HepG2 (cell line): ENCODE measurements around the gene ESPNL. TPM values are rescaled to one million over a fixed set of nuclear protein-coding genes. Genes with fewer than 3 reads are reported as not detected.
A peak's percentile ranks its signal among the peaks of the same experiment; 100 is the strongest.

Experiments used
- ARNT2 ChIP-seq: sonication (generic); formaldehyde crosslinking; IDR thresholded peaks from 2 replicates; pipeline ENCODE4 v1.8.0; 2022; ENCODE audit warnings: mild to moderate bottlenecking, low read depth, missing genetic modification reagents, moderate library complexity
- BORCS8-MEF2B ChIP-seq: sonication (generic); formaldehyde crosslinking; IDR thresholded peaks from 2 replicates; pipeline ENCODE4 v1.8.0; 2022; ENCODE audit warnings: mild to moderate bottlenecking, missing genetic modification reagents
- PHF8 ChIP-seq: sonication (generic); formaldehyde crosslinking; IDR thresholded peaks from 2 replicates; pipeline ENCODE4 v1.5.0; 2020; ENCODE audit warnings: missing genetic modification reagents
- SP5 ChIP-seq: IDR thresholded peaks from 2 replicates; pipeline ENCODE4 v1.6.1; 2016; ENCODE audit warnings: low read depth, borderline replicate concordance
- TMF1 ChIP-seq: sonication (generic); formaldehyde crosslinking; IDR thresholded peaks from 2 replicates; pipeline ENCODE4 v1.8.1; 2022; ENCODE audit warnings: low read depth, missing genetic modification reagents
- TOPORS ChIP-seq: sonication (generic); formaldehyde crosslinking; IDR thresholded peaks from 2 replicates; pipeline ENCODE4 v1.8.0; 2023; ENCODE audit warnings: mild to moderate bottlenecking, missing genetic modification reagents
- ZFX ChIP-seq: sonication (generic); formaldehyde crosslinking; IDR thresholded peaks from 2 replicates; pipeline ENCODE4 v1.4.0; 2020; ENCODE audit warnings: mild to moderate bottlenecking, low read depth, missing genetic modification reagents, moderate library complexity
- ZFY ChIP-seq: sonication (generic); formaldehyde crosslinking; IDR thresholded peaks from 2 replicates; pipeline ENCODE4 v1.4.0; 2020; ENCODE audit warnings: missing genetic modification reagents
- ZNF251 ChIP-seq: sonication (generic); formaldehyde crosslinking; IDR thresholded peaks from 2 replicates; pipeline ENCODE4 v1.9.0; 2021; ENCODE audit warnings: mild to moderate bottlenecking, missing genetic modification reagents
- ZNF431 ChIP-seq: sonication (generic); formaldehyde crosslinking; IDR thresholded peaks from 2 replicates; pipeline ENCODE4 v1.9.0; 2022; ENCODE audit warnings: missing genetic modification reagents, low read depth, mild to moderate bottlenecking, borderline replicate concordance
- ZNF589 ChIP-seq: sonication (generic); formaldehyde crosslinking; conservative IDR thresholded peaks from 2 replicates; pipeline ENCODE4 v1.8.0; 2022; ENCODE audit warnings: mild to moderate bottlenecking, moderate library complexity, missing genetic modification reagents
- polyA plus RNA-seq, 8 experiments: library from polyadenylated mRNA; depleted of rRNA in 3 of 8; stranded (reverse) in 7 of 8; unstranded in 1 of 8; fragments of >200 nt; fragmentation: Illumina TruSeq in 4 of 8; extraction: Trizol in 4 of 8; gene quantifications; 2 replicates each; pipeline versions ENCODE4 v1.2.1 to v1.2.3, GENCODE V29; 2011 to 2016; ENCODE audit warnings: low read depth in 4 of 8, missing spikeins in 1 of 8, mixed read lengths in 1 of 8; ENCODE audit not compliant: insufficient read depth in 1 of 8
- total RNA-seq, 5 experiments: library from RNA; depleted of rRNA; stranded (reverse); fragments of >200 nt; fragmentation: Illumina TruSeq; extraction: Trizol; gene quantifications; 2 replicates each; pipeline ENCODE4 v1.2.3, GENCODE V29; 2016; ENCODE audit warnings: low read depth in 1 of 5
- TF ChIP-seq, protein P1 (sequence below): sonication (generic); formaldehyde crosslinking; IDR thresholded peaks from 2 replicates; pipeline ENCODE4 v1.8.1; 2023; ENCODE audit warnings: mild to moderate bottlenecking, missing genetic modification reagents
- TF ChIP-seq, protein P2 (sequence below): sonication (generic); IDR thresholded peaks from 2 replicates; pipeline ENCODE4 v1.6.1; 2016; ENCODE audit warnings: low read depth, borderline replicate concordance
- TF ChIP-seq, protein P3 (sequence below): IDR thresholded peaks from 2 replicates; pipeline ENCODE4 v1.6.1; 2016; ENCODE audit warnings: missing compliant biosample characterization, missing genetic modification reagents, borderline replicate concordance
- TF ChIP-seq, protein P4 (sequence below): sonication (generic); formaldehyde crosslinking; IDR thresholded peaks from 2 replicates; pipeline ENCODE4 v1.4.0; 2020; ENCODE audit warnings: missing genetic modification reagents
- TF ChIP-seq, protein P5 (sequence below): sonication (generic); formaldehyde crosslinking; IDR thresholded peaks from 2 replicates; pipeline ENCODE4 v1.4.0; 2020; ENCODE audit warnings: missing genetic modification reagents, borderline replicate concordance

ESPNL gene
- total and polyA plus RNA-seq, 2 of the 13 experiments (the other 11 are each of a cell fraction or from before 2014, with no cell fraction given) = 0.45 to 0.80 TPM

DNA sequence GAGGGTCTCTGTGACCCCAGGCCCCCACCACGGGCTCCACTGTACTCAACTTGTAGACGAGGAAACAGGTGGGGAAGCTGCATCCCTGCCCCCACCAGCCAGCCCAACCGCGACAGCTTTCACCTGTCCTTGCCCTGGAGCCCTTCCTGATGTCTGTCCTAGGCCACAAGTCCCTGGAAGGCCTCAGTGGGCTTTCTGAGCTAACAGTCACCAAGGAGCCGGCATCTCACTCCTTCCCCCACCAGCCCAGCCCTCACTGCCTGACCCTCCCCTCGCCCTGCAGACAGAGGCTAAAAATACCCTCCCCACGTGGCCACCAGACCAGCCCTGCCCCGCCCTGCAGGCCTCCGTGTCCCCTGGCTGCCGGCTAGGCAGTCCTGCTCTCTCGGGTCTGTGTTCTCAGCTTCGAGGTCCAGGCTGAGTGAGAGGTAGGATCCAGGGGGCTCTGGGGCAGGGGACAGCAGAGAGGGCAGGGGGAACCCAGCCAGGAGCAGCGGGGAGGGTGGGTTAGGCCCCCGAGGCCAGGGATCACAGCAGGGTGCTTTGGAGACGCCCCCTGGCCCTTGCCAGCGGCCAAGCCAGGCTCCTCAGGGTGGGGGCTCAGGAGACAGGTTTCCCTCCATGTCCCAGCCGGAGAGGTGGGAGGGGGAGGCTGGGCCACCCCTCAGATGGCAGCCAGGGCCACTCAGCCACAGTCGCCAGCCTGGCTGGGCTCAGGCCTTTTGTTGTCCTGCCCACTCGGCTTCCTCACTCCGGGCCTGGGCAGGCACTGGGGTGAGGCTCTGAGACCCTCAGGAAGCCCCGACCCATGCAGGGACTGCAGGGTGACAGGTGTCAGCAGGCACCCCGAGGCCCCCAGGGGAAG is 38.4 kb downstream of the ESPNL start, which contains the start of gene KLHL30 (continued):
- TF ChIP-seq, protein P1, sequence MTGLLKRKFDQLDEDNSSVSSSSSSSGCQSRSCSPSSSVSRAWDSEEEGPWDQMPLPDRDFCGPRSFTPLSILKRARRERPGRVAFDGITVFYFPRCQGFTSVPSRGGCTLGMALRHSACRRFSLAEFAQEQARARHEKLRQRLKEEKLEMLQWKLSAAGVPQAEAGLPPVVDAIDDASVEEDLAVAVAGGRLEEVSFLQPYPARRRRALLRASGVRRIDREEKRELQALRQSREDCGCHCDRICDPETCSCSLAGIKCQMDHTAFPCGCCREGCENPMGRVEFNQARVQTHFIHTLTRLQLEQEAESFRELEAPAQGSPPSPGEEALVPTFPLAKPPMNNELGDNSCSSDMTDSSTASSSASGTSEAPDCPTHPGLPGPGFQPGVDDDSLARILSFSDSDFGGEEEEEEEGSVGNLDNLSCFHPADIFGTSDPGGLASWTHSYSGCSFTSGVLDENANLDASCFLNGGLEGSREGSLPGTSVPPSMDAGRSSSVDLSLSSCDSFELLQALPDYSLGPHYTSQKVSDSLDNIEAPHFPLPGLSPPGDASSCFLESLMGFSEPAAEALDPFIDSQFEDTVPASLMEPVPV (CRISPR knock-in tag) = 0 out of 2 replicates have a peak, but pooled peaks have one; percentile 52
- 0 out of 2 replicates have a peak, but pooled peaks have one; percentile 18 for TF ChIP-seq SP5 (CRISPR knock-in tag)
- TF ChIP-seq, protein P2, sequence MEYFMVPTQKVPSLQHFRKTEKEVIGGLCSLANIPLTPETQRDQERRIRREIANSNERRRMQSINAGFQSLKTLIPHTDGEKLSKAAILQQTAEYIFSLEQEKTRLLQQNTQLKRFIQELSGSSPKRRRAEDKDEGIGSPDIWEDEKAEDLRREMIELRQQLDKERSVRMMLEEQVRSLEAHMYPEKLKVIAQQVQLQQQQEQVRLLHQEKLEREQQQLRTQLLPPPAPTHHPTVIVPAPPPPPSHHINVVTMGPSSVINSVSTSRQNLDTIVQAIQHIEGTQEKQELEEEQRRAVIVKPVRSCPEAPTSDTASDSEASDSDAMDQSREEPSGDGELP = 0 out of 2 replicates have a peak, but pooled peaks have one; percentile 23
- TF ChIP-seq PHF8 (CRISPR knock-in tag) = peak; percentile 6; the same call in 1 of the 2 replicates
- TF ChIP-seq, protein P3, sequence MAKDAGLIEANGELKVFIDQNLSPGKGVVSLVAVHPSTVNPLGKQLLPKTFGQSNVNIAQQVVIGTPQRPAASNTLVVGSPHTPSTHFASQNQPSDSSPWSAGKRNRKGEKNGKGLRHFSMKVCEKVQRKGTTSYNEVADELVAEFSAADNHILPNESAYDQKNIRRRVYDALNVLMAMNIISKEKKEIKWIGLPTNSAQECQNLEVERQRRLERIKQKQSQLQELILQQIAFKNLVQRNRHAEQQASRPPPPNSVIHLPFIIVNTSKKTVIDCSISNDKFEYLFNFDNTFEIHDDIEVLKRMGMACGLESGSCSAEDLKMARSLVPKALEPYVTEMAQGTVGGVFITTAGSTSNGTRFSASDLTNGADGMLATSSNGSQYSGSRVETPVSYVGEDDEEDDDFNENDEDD = peak; percentile 8; the same call in 1 of the 2 replicates
- TF ChIP-seq TOPORS (CRISPR knock-in tag) = no peak
- TF ChIP-seq ZNF431 (CRISPR knock-in tag) = no peak
- TF ChIP-seq ZFX (CRISPR knock-in tag) = 0 out of 2 replicates have a peak, but pooled peaks have one; percentile 24
- 0 out of 2 replicates have a peak, but pooled peaks have one; percentile 47 for TF ChIP-seq ARNT2
- TF ChIP-seq TMF1 (CRISPR knock-in tag) = 0 out of 2 replicates have a peak, but pooled peaks have one; percentile 40
- TF ChIP-seq, protein P4, sequence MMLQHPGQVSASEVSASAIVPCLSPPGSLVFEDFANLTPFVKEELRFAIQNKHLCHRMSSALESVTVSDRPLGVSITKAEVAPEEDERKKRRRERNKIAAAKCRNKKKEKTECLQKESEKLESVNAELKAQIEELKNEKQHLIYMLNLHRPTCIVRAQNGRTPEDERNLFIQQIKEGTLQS (CRISPR knock-in tag) = no peak
- no peak for TF ChIP-seq ZNF589
- peak; percentile 17; the same call in 1 of the 2 replicates for TF ChIP-seq ZFY (CRISPR knock-in tag)
- TF ChIP-seq, protein P5, sequence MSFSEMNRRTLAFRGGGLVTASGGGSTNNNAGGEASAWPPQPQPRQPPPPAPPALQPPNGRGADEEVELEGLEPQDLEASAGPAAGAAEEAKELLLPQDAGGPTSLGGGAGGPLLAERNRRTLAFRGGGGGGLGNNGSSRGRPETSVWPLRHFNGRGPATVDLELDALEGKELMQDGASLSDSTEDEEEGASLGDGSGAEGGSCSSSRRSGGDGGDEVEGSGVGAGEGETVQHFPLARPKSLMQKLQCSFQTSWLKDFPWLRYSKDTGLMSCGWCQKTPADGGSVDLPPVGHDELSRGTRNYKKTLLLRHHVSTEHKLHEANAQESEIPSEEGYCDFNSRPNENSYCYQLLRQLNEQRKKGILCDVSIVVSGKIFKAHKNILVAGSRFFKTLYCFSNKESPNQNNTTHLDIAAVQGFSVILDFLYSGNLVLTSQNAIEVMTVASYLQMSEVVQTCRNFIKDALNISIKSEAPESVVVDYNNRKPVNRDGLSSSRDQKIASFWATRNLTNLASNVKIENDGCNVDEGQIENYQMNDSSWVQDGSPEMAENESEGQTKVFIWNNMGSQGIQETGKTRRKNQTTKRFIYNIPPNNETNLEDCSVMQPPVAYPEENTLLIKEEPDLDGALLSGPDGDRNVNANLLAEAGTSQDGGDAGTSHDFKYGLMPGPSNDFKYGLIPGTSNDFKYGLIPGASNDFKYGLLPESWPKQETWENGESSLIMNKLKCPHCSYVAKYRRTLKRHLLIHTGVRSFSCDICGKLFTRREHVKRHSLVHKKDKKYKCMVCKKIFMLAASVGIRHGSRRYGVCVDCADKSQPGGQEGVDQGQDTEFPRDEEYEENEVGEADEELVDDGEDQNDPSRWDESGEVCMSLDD (CRISPR knock-in tag) = 0 out of 2 replicates have a peak, but pooled peaks have one; percentile 26
- peak; percentile 22; the same call in 1 of the 2 replicates for TF ChIP-seq BORCS8-MEF2B
- TF ChIP-seq ZNF251 (CRISPR knock-in tag) = no peak
